NCI-H2171 (cell line): ENCODE measurements around the gene VPS35L.
A peak's percentile ranks its signal among the peaks of the same experiment; 100 is the strongest.
"Not testable (repeated sequence)": the region's sequence is repeated elsewhere in the genome, so short reads cannot be mapped to it uniquely, and the experiment has no call there.

Experiments
- DNase-seq: peaks from one replicate; lab custom pipeline; 2025; lab: John Stamatoyannopoulos, UW

Gene VPS35L

DNA sequence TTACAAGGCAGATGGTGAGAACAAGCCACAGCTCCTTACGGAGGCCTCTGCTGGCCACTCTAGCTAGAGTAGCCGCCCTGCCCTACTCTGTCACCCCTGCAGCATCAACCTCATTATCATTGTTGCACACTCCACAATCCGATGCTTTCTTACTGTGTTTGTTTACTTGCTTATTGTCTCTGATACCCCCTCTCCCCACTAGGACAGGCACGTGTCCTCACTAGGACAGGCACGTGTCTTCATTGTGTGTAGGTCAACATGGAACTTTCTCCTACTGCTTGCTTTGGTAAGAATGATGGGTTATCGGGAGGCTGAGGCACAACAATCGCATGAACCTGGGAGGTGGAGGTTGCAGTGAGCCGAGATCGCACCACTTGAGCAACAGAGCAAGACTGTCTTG lies 98.6 kb downstream of the VPS35L start:
- no peak for DNase-seq

DNA sequence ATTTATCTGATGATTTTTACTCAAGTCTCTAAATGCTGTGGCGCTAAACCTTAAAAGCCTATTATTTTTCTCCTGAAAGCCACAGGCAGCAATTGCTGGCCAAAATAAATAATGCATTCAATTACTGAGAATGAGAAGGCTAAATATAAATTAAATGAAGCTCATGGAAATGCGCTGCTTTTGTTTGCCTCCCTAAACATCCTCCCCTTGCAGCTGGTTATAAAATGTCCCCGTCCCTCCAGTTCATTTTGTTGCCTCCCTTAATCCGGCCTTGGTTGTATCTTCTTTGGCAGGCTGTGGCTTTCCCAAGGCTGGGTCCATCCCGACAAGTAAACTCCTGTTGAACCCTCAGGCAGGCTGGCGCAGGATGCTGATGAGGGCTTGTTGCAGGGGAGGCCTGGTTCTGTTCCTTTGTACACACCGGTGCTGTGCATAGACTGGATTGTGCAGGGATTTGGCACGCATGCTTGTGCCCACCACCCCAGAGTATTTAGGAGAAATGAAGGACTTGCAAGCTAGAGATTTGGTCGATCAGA lies 99.8 kb downstream of the VPS35L start:
- DNase-seq = no peak

DNA sequence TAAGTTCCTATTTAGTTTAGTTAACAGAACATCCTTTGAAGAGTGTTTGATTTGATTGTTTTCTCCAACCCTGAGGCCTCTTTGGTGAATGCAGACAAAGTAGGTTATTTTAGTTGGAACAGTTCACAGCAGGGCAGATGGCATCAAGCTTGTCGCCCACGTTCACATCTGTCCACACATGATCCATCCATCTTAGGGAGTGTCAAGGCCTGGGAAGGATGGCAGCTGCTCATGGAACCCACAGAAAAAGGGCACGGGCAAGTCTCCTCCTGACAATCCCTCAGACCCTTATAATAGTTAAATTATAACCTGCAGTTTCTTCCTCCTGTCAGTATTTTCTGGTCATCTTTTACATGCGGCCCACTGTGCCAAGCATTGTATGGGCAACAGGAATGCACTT lies 102.3 kb downstream of the VPS35L start:
- peak; percentile 7 for DNase-seq

DNA sequence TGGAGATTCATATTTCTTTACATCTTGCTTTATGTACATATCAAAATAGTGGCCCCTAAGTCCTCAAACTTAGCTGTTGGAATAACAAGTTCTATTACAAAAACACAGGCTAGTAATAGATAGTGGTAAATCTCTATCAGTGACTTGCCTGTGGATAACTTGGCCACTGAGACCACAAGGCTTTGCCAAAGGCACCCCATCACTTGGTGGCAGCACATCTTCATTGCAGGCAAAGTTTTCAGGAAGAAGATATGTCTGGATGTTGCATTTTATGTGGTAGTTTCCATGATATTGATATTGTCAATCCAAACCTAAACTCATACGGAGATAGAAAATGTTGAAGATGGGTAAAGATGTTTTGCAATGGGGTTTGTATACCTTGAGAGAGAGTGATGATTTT lies 104.1 kb downstream of the VPS35L start:
- DNase-seq = no peak

DNA sequence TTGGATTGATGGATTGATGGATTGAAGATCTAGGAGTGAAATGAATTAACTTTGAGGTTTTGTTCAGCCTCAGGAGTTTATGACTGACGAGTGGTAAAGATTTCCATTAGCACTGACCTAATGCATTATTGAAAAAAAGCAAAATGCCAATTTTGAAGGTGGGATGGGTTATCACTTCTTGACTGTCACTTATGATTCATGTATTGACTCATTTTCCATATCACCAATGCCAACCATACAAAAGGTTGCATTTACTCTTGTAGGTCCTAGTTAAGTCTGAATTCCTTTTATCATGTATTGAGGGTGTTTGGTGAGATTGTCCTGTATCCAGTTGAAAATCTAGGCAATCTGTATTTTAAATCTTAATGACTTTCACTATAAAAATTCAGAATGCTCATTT lies 104.9 kb downstream of the VPS35L start:
- DNase-seq = no peak

DNA sequence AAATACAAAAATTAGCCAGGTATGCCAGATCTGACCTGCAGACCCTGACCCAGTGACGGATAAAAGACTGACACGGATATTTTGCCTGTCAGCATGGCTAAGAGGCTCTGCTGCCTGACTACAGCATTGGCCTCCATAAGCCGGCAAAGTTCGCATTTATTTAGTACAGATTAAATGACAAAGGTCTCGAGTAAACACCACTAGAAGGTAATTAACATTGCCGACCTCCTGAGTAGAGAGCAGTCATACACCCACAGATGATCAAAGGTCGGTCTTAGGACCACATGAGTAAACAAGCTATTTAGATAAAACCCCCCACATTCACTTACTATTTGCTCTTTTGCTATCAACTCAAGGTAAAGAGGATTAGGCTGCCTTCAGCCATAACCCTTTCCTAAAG lies 106.8 kb downstream of the VPS35L start:
- no peak for DNase-seq

DNA sequence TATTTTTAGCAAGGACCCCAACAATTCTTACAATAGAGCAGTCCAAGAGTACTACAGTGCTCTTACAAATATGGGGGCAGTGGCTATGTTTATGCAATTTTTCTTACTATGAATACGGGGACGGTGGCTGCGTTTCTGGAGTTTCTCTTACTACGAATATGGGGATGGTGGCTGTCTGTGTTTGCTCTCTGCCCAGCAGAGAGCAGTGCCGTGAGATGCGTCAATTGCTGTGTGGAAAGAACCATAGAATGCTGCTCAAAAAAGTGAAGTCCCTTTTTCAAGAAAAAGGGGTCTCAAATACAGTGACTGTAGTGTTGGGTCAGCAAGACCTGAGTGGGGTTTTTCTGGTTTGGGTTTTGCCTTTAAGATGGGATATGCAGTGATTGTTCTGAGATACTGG lies 108.7 kb downstream of the VPS35L start:
- DNase-seq = no peak

DNA sequence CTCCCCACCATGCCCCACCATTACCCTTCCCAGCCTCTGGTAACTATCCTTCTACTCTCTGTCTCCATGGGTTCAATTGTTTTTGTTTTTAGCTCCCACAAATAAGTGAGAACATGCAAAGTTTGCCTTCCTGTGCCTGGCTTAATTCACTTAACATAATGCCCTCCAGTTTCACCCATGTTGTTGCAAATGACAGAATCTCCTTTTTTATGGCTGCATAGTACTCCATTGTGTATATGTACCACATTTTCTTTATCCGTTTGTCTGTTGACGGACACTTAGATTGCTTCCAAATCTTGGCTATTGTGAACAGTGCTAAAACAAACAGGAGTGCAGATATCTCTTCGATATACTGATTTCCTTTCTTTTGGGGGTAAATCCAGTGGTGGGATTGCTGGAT lies 109.8 kb downstream of the VPS35L start:
- DNase-seq = not testable (repeated sequence)

DNA sequence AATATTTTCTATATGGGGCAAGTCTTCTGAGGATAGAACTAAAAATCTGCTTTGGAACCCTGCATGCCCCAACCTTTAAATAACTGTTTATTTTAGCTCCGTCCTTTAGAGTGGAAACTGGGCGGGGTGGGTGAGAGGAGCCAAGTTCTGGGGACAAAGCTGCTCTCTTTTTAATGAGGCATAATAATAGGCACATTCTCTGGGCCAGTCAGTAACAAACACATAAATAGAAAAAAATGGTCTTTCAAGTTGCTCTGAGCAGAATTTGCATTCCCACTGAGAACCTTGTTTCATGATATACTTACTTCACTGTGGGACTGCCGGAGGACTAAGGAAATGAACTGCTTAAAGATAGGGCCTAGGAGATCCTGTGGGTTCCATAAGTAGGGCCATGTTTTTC lies 111.0 kb downstream of the VPS35L start:
- DNase-seq = no peak

DNA sequence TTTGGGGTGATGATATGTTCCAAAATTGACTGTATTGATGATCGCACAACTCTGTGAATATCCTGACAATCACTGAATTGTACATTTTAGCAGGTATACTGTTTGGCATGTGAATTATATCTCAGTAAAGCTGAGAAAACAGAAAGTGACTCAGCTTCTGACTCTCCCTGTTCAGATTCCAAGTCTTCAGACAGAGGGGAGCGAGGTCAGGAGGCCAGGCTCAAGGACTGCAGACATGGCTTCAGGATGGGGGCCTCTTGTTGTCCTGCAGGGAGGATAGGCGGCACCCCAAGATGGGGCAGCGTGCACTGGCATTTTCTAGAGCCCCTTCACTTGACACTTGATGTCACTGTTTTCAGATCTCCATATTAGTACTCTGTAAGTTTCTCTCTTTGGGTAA lies 116.9 kb downstream of the VPS35L start:
- DNase-seq = no peak

DNA sequence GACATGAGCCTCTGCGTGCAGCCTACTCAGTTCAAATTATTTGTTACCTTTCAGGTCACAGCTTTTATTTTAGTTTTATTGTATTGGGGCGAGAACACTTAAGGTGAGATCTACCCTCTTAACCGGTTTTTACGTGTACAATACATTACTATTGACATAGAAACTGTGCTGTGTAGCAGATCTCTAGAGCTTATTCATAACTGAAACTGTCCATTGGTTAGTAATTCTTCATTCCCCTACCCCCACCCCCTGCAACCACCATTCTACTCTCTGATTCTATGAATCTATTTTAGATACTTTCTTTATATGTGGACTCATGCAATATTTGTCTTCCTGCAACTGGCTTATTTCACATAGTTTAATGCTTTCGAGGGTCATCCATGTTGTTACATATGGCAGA lies 119.0 kb downstream of the VPS35L start:
- no peak for DNase-seq

DNA sequence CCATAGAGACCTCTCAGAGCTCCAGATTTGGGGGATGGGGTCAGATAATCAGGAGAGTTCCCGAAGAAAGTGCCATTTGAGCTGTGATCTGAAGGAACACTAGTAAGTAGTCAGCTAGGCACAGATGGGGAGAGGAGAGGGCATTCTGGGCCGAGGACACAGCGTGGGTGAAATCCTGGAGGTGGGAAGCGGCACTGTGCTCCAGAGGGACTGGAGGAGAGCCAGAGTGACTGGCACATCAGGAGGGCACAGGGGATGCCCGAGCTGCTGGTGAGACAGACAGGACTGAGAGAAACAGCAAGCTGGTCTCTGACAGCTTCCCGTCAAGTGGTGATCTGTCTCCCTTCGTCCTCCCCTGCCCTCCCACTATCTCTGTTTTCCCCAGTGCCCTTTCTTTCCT lies 121.9 kb downstream of the VPS35L start:
- DNase-seq = no peak

DNA sequence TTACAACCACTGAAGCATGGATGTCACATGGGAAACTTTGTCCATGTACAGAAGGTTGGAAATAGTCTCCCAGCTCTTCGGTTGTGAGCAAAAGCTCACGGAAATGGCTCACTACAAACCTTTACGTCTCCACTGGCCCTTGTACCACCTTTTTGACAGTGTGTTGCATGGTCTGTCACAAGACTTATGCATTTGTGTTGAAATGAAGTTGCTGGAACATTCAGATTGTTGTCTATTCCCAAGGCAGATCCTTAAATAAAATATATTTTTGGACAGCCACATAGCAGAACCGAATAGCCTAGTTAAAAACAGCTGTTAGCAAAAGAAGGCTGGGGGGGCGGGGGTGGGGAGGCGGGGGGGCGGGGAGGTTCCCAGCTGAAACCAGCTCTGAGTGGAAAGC lies 123.3 kb downstream of the VPS35L start:
- DNase-seq = no peak

DNA sequence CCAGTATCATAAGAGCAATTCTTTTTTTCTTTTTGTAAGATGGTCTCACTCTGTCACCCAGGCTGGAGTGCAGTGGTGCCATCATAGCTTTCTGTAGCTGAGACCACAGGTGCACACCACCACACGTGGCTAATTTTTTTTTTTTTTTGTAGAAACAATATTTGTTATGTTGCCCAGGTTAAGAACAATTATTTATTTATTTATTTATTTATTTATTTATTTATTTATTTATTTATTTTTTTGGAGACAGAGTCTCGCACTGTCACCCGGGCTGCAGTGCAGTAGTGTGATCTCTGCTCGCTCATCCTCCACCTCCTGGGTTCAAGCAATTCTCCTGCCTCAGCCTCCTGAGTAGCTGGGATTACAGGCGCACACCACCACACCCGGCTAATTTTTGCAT lies 123.8 kb downstream of the VPS35L start:
- DNase-seq = not testable (repeated sequence)

DNA sequence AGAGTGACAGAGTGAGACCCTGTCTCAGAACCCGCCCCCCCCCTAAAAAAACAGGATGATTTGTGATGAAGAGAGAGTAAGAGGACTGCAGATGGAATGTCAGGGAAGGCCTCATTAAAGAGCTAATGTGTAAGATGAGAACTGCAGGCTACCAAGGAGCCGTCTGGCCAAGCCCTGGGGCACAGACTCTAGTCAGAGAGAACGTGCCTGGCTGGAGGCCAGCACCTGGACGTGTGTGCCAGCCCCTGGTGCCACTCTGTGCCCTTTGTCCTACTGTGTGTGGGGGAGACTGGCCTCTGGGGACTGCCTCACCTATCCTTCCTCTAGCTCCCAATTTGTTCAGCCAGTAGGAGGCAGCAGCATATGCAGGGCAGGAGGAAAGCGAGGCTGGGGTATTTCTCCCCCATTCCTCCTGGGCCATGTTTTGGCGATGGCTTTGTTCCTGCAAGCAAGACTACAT lies 125.4 kb downstream of the VPS35L start:
- peak; percentile 41 for DNase-seq

DNA sequence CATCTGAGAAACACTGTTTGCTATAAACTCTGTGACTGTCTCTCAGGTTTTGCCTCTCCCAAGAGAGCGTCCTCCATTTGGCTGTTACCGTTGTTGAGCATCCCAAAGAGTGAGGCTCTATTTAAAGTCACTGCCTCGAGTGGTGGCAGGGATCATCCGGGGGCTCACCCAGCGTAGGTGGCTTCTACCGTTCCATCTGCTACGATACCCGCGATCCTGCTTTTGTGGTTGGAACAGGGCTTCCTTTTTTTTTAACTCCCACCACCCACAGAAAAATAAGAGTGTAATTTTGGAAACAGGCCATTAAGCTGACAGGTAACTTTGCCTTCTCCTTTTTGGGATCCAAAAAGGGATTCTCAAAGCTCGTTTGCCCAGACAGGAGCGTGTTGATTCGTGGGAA lies 126.1 kb downstream of the VPS35L start:
- DNase-seq = no peak

DNA sequence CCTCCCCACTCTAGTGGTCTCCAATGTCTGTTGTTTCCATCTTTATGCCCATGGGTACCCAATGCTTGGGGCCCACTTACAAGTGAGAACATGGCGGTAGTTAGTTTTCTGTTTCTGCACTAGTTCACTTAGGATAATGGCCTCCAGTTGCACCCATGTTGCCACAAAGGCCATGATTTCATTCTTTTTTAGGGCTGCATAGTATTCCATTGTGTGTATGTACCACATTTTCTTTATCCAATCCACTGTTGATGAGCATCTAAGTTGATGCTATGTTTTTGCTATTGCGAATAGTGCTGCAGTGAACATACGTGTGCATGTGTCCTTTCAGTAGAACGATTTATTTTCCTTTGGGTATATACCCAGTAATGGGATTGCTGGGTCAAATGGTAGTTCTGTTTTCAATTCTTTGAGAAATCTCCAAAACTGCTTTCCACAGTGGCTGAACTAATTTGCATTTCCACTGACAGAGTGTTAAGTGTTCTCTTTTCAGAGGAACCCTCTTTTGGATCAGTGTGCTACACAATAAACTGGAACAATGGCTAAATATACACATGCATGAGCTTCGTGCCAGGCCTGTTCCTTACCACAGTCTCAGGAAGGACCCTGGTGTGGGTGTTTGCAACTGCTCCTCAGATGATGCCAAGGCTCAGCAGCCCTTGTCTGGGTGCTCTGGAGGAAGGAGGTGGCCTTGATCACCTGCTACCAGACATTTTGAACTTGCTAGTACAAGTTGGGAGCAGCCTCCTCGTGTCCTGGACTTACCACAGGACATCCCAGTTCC lies 128.1 kb downstream of the VPS35L start:
- DNase-seq = no peak

DNA sequence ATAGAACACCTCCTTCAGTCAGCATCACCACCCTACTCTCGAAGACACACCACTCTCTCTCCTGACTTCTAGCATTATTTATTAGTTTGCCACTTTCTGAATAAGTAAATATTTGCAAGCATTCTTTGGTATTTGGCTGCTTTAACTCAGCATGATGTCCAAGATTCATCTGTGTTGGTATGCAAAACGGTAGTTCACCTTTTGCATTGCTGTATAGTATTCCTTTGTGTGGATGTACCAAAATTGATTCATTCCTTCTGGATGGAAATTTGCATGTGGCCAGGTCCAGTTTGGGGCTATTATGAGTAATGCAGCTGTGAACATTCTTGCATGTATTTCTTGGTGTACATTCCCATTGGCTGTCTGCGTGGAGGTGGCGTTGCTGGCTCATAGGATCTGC lies 129.7 kb downstream of the VPS35L start:
- no peak for DNase-seq

DNA sequence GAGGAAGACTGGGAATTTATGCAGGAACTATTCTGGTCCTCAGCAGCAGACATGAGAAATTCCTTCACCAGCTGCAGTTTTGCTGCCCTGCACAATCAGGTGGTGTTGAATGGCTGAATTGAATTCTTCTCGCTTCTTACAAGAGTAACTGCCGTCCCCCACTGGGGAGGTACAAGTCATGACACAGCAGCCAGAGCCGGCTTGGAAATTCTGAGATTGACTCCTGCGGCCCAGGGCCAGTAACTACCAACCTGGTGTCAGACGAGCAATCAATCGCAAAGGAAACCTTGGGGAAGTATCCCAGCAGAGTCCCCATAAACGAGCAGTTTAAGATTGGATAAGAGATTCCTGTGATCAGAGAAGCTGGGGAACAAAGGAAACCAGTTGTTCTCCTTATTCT lies 131.8 kb downstream of the VPS35L start:
- DNase-seq = no peak

DNA sequence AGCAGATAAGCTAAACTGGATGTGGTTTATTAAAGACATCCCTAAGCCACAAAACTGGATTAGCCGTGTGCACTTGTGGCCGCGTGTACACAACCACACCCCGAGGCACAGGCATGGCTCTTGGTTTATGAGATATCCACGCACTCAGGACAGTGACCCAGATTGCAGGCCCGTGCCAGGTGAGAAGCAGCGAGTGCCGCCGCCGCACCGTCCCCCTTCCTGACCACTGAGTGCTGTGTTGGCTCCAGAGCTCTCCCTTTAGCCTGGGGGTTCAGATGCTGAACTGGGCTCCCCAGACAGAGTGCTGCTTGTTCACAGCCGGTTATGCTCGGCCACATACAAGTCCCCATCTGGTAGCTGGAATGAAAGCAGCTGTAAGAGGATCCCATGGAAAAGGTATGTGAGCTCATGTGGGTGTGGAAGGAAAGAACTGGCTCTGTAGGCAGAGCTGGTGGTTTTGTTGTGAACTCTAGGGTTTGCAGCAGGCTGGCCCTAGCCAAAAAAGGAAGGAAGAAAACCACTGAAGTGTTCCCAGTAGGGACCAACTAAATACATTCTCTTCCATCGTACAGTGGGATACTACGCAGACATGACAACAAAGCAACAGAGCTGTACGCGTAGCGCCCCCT lies 133.0 kb downstream of the VPS35L start:
- no peak for DNase-seq

DNA sequence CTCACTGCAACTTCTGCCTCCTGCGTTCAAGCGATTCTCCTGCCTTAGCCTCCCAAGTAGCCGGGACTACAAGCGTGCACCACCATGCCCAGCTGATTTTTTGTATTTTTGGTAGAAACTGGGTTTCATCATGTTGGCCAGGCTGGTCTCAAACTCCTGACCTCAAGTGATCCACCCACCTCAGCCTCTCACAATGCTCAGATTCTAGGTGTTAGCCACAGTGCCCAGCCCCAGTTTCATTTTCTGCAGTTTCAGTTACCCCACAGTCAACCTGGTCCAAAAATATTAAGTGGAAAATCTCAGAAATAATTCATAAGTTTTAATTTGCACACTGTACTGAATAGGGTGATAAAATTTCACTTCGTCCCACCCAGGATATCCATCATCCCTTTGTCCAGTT lies 133.8 kb downstream of the VPS35L start:
- DNase-seq = no peak

DNA sequence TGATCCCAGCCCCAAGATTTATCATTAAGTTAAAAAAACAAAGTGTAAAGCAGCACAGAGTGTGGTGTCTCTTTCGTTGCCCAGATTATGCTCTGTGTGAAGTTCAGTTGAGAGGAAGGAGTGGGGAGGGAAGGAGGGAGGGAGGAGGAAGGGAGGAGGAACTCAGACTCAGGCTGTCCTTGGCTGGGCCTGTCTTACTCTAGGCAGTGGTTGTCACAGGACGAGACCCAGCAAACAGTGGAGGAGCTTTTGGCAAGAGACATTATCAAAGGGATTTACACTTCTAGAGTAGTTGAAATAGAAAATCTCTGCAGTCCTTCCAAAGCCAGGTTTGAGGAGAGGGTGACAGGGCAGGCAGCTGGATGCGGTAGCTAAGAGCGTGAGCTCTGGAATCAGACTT lies 134.7 kb downstream of the VPS35L start:
- DNase-seq = no peak

DNA sequence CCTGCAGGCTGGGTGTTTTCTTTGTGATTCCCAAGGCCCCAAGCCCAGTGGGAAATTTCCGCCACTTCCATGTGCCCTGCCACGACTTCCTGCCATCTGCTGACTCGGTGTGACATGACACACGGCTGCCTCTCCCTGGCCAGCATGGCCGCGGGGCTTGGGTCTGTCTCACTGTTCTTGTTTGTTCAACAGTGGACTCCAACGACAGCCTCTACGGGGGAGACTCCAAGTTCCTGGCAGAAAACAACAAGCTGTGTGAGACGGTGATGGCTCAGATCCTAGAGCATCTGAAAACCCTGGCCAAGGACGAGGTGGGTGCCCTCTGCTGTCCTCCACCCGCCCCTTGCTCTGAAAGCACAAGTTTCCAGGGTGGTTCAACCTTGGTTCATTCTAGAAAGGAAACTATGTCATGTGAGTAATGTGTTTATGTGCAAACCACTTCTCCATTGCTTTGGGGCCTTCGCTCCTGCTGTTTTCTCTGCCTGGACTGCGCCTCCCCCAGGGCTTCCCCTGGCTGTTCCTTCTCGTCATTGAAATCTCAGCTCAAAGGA lies 135.7 kb downstream of the VPS35L start:
- DNase-seq = no peak
